Naive thymus-derived CD4-positive, alpha-beta T cell (primary cell): ENCODE data around the gene UMODL1. TPM values are rescaled to one million over a fixed set of nuclear protein-coding genes. Genes with fewer than 3 reads are reported as not detected.

Experiments
- ATAC-seq: fragments of 150-1000 bp; cut with Tn5 transposase; 2 replicates; pipeline ENCODE4 v1.10.0; 2021; ENCODE audit warnings: mild to moderate bottlenecking, moderate library complexity
- CTCF ChIA-PET: fragments of 350-600 bp; sonication (Branson Sonifier 250); formaldehyde crosslinking; loops from one replicate; lab custom pipeline; 2021; ENCODE audit warnings: antibody characterized with exemption; lab: Charles Lee
- POLR2A ChIA-PET: fragments of 350-600 bp; sonication (Branson Sonifier 250); formaldehyde crosslinking; loops from one replicate; lab custom pipeline; 2021; ENCODE audit warnings: antibody characterized with exemption, inconsistent platforms; lab: Charles Lee
- DNase-seq, 9 donors: peaks; one replicate each; pipeline versions ENCODE4 v3.0.0 to v3.0.0-alpha.2; 2020 to 2022; ENCODE audit warnings: mixed read lengths in 1 of 9
- H3K27ac ChIP-seq: one replicate; pipeline ENCODE4 v1.7.0; 2013; ENCODE audit warnings: mild to moderate bottlenecking, low read depth, low read length, moderate library complexity
- H3K27me3 ChIP-seq, 2 donors: one replicate each; pipeline ENCODE4 v1.7.0; 2013; ENCODE audit warnings: low read length in 2 of 2, mild to moderate bottlenecking in 2 of 2, moderate library complexity in 2 of 2; ENCODE audit not compliant: control insufficient read depth in 2 of 2, insufficient read depth in 2 of 2
- H3K36me3 ChIP-seq, 3 experiments: 1 replicate in 2 of 3; 2 replicates in 1 of 3; pipeline ENCODE4 v1.7.0; 2013; ENCODE audit warnings: low read length in 3 of 3, mild to moderate bottlenecking in 3 of 3, moderate library complexity in 1 of 3; ENCODE audit not compliant: insufficient read depth in 3 of 3, control insufficient read depth in 2 of 3
- H3K4me1 ChIP-seq, 2 donors: one replicate each; pipeline ENCODE4 v1.7.0; 2013; ENCODE audit warnings: low read length in 2 of 2, mild to moderate bottlenecking in 2 of 2, moderate library complexity in 1 of 2; ENCODE audit not compliant: control insufficient read depth in 2 of 2, insufficient read depth in 2 of 2
- H3K4me3 ChIP-seq: 2 replicates; pipeline ENCODE4 v1.7.0; 2013; ENCODE audit warnings: mild to moderate bottlenecking, low read length
- H3K9me3 ChIP-seq, 3 experiments: 1 replicate in 2 of 3; 2 replicates in 1 of 3; pipeline ENCODE4 v1.7.0; 2013; ENCODE audit warnings: low read length in 3 of 3; ENCODE audit not compliant: control insufficient read depth in 2 of 3
- H3K27ac Mint-ChIP-seq, 9 donors: one replicate each; pipeline ENCODE4 v1.8.0; 2020 to 2022; ENCODE audit warnings: mixed read lengths in 9 of 9, mild to moderate bottlenecking in 8 of 9, moderate library complexity in 5 of 9, inconsistent platforms in 2 of 9
- H3K27me3 Mint-ChIP-seq, 5 donors: one replicate each; pipeline ENCODE4 v1.8.0; 2021 to 2022; ENCODE audit warnings: mixed read lengths in 5 of 5, mild to moderate bottlenecking in 1 of 5
- H3K36me3 Mint-ChIP-seq, 5 donors: one replicate each; pipeline ENCODE4 v1.8.0; 2020 to 2022; ENCODE audit warnings: mixed read lengths in 5 of 5, mild to moderate bottlenecking in 3 of 5, inconsistent platforms in 1 of 5
- H3K4me1 Mint-ChIP-seq, 7 donors: one replicate each; pipeline ENCODE4 v1.8.0; 2020 to 2022; ENCODE audit warnings: mixed read lengths in 7 of 7, mild to moderate bottlenecking in 3 of 7, inconsistent platforms in 1 of 7
- H3K4me3 Mint-ChIP-seq, 10 donors: one replicate each; pipeline ENCODE4 v1.8.0; 2020 to 2022; ENCODE audit warnings: mild to moderate bottlenecking in 10 of 10, mixed read lengths in 10 of 10, moderate library complexity in 6 of 10, inconsistent platforms in 2 of 10
- H3K9me3 Mint-ChIP-seq, 11 donors: one replicate each; pipeline ENCODE4 v1.8.0; 2020 to 2022; ENCODE audit warnings: mixed read lengths in 11 of 11, mild to moderate bottlenecking in 4 of 11, inconsistent platforms in 1 of 11, moderate library complexity in 1 of 11
- intact Hi-C, 2 donors: fragments of 100-400 bp; cut with micrococcal nuclease; formaldehyde crosslinking; loops; one replicate each; pipeline ENCODE4 v1.15.1; 2023
- polyA plus RNA-seq, 2 donors: library from polyadenylated mRNA; unstranded; fragments of 300-500 nt; fragmentation: Illumina TruSeq; gene quantifications; one replicate each; pipeline ENCODE4 v1.2.3, GENCODE V29; 2021
- total RNA-seq, 6 experiments: library from RNA in 5 of 6; stranded (reverse) in 5 of 6; gene quantifications; 1 replicate in 5 of 6; 2 replicates in 1 of 6; pipeline ENCODE4 v1.2.3 and lab custom pipeline; 2021 to 2026

The UMODL1 gene
- total and polyA plus RNA-seq, 7 experiments from 2014 or later: 0.11 to 1.7 (median 0.66) TPM; not detected in 1

DNA sequence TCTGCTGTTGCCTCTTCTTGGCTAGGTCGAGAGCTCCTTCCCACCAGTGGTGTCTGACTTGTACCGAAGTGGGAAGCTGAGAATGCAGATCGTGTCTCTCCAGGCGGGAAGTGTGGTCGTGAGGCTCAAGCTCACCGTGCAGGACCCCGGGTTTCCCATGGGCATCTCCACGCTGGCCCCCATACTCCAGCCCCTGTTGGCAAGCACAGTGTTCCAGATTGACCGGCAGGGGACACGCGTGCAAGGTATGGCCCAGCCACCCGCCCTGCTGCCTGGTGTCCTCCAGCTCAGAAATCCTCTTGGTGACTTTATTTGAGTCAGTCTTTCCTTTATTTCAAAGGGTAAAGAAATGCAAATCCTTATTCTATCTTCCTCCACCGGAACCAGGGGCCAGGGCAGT is 32.7 kb downstream of the UMODL1 start:
- Histone ChIP-seq H3K36me3 (no peaks in the 10 kb centered on the region), H3K9me3 (no peaks in the 10 kb centered on the region), H3K4me1 (peaks cover 0 to 15% of the 10 kb centered on the region in 2 donors), H3K4me3 (no peak overlapping the region), H3K27ac (no peak overlapping the region), H3K27me3 (no peaks in the 10 kb centered on the region)
- DNase-seq: no peak
- peaks cover 0 to 16% (median 0%) of the 10 kb centered on the region in 5 donors for H3K27me3 Mint-ChIP-seq
- ATAC-seq: no peak
- H3K27ac Mint-ChIP-seq: no peak overlapping the region
- H3K4me1 Mint-ChIP-seq: peaks cover 0 to 31% (median 10%) of the 10 kb centered on the region in 7 donors
- H3K9me3 Mint-ChIP-seq: no peaks in the 10 kb centered on the region
- intact Hi-C loops: no loop called here
- POLR2A ChIA-PET: interaction anchor here (0.7 kb wide), 1 partner anchor 35 kb away, joined by 3 read pairs; no protein-coding TSS in a partner anchor
- no peak overlapping the region for H3K4me3 Mint-ChIP-seq
- H3K36me3 Mint-ChIP-seq: no peaks in the 10 kb centered on the region
- CTCF ChIA-PET: no interaction called here

DNA sequence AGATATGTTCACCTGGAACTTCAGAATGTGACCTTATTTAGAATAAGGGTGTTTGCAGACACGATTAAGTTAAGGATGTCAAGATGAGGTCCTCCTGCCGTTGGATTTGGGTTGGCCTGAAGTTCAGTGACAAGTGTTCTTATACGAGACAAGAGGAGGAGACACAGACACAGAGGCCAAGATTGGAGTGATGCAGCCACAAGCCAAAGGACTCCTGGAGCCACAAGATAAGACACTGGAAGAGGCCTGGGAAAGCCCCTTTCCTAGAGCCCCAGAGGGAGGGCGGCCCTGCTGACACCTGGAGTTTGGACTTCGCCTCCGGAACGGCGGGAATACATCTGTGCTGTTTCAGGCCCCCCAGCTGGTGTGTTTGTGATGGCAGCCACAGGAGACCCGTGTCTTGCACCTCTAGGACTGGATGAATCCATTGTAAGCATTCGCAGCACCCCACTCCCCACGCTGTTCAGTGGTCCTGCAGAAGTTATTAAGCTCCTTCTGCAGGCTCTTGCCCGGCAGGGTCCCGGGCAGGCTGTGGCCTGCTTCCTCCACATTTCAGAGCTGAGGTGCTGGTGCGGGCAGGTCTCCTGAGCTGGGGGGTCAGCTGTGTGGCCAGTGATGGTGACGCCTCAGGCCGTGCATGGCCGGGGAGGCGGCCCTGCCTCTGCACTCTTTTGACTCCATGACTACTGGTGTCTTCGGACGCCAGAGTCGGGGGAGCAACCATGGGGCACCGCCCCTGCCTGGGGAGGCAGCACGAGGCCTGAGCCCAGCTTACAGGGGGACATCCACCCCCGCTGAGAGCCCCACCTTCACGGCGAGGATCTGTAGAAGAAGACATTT is 34.6 kb downstream of the UMODL1 start:
- H3K4me1 Mint-ChIP-seq: peaks cover 0 to 37% (median 10%) of the 10 kb centered on the region in 7 donors
- Histone ChIP-seq H3K9me3 (no peaks in the 10 kb centered on the region), H3K36me3 (no peaks in the 10 kb centered on the region), H3K27ac (no peak overlapping the region), H3K27me3 (no peaks in the 10 kb centered on the region), H3K4me3 (no peak overlapping the region), H3K4me1 (peaks cover 0 to 15% of the 10 kb centered on the region in 2 donors)
- H3K27me3 Mint-ChIP-seq: peaks cover 0 to 16% (median 0%) of the 10 kb centered on the region in 5 donors
- no peaks in the 10 kb centered on the region for H3K36me3 Mint-ChIP-seq
- H3K9me3 Mint-ChIP-seq: no peaks in the 10 kb centered on the region
- ATAC-seq: no peak
- no peak for DNase-seq
- intact Hi-C loops: loop anchor here in 1 of 2 donors (2.0 to 5.0 kb wide), 3 partner anchors 93 to 289 kb away; partner anchors contain the start of genes PRDM15 and ZBTB21
- peak overlapping the region in 2 of 9 donors; percentile 17 to 38 for H3K27ac Mint-ChIP-seq
- ChIA-PET POLR2A (interaction anchor here (4.2 kb wide), 1 partner anchor 42 kb away, joined by 45 read pairs; no protein-coding TSS in a partner anchor), CTCF (interaction anchor here (0.6 to 3.7 kb wide), 3 partner anchors 15 to 210 kb away, joined by 3 to 60 read pairs (median 4); partner anchors contain the start of gene ZBTB21)
- no peak overlapping the region for H3K4me3 Mint-ChIP-seq

DNA sequence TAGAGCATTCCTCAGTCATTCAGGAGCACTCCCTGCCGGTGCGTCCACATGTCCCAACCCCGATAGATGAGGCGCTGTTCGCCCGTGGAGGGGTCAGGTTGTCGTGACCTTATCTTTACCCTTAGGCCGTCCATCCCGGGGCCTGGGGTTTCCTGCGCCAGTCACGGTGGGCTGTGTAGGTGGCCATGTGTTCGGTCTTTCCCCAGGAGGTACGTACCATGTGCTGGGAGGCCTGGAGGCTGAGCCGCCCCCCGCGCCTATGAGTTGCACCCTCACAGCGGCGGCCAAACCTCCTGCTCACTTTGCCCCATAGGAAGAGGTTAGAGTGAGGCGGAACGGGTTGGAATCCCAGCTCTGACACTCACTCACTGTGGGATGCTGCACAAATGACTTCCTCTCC is 35.3 kb downstream of the UMODL1 start:
- POLR2A ChIA-PET: interaction anchor here (1.2 to 4.2 kb wide), 2 partner anchors 43 to 96 kb away, joined by 3 to 45 read pairs; partner anchors contain the start of gene ZBTB21
- no peak for ATAC-seq
- peaks cover 0 to 37% (median 10%) of the 10 kb centered on the region in 7 donors for H3K4me1 Mint-ChIP-seq

DNA sequence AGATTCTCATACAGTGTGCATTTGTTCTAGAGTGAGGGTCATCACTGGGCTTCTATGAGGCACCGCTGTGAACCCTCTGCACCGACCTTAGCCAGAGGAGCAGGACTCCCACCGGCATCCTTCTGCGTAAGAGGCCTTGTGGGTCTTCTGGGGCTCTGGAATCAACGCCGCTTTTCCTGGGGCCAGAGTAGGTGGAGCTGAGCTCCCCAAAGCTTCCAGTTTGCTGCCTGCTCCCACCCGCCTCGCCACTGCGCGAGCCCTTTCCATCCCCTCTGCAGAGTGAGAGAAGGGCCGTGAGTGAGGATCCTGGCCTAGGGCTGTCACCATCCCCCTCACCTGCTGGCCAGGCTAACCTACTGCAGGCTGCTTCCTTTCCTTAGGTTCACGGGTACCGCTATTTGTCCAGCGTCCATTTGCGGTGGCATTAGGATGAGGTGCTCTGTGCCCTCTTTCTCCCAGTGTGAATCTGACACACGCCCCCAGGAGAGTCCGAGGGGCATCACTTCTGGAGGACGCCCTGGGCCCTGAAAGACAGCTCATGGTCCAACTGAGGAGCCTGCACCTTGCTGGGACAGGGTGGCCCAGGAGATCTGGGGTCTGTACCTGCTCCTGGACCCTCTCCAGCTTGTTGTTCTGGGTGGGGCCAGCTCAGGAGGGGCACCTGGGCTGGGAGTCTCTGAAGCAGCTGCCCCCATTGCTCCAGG is 36.2 kb downstream of the UMODL1 start:
- ATAC-seq: no peak

More for the DNA sequence above, 35.3 kb downstream of the UMODL1 start:
- Mint-ChIP-seq H3K27me3 (peaks cover 0 to 15% (median 0%) of the 10 kb centered on the region in 5 donors), H3K27ac (peak overlapping the region in 1 of 9 donors; percentile 55), H3K9me3 (no peaks in the 10 kb centered on the region), H3K36me3 (no peaks in the 10 kb centered on the region), H3K4me3 (no peak overlapping the region)
- CTCF ChIA-PET: interaction anchor here (0.6 to 3.7 kb wide), 4 partner anchors 11 to 211 kb away, joined by 3 to 60 read pairs (median 16); partner anchors contain the start of gene ZBTB21
- Histone ChIP-seq H3K36me3 (no peaks in the 10 kb centered on the region), H3K4me1 (peaks cover 0 to 15% of the 10 kb centered on the region in 2 donors), H3K9me3 (no peaks in the 10 kb centered on the region), H3K27me3 (no peaks in the 10 kb centered on the region), H3K4me3 (no peak overlapping the region), H3K27ac (no peak overlapping the region)
- DNase-seq: no peak
- intact Hi-C loops: loop anchor here in 1 of 2 donors (2.0 to 5.0 kb wide), 3 partner anchors 94 to 290 kb away; partner anchors contain the start of genes PRDM15 and ZBTB21

DNA sequence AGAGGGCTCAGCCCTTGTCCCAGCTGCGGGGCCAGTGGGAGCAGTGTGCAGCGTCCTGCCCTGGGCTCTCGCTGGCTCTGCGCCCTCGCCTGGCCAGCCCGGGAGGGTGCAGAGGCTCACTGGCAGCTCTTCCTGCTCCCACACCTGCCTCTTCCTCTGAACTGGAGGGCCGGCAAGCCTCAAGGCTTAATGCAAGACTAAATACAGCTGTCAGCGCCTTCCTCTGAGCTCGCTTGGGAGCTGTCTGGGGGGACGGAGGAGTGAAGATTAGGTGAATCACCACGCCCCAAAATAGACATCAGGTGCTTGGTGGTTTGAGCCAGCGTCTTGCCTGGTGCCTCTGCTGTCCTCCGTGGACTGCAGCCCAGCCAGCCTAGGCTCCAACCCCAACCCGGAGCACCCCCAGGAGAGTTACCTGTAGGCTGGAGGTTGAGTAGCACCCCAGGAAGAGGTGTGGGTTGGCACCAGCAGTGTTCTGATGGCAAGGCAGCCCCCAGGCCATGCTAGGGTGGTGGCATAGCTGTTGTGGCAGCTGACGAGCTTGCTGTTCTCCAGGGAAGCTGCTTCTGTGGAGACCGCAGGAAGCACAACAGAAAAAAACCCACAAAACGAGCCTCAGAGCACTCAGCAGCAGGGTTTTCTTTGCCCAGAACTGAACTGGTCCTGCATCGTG is 36.9 kb downstream of the UMODL1 start:
- CTCF ChIA-PET: interaction anchor here (0.6 to 3.7 kb wide), 40 partner anchors 10 to 825 kb away, joined by 3 to 60 read pairs (median 4); partner anchors contain the start of genes PRDM15 and ZBTB21
- DNase-seq: peak; percentile 46 to 82 (median 69)
- Mint-ChIP-seq H3K27me3 (peaks cover 0 to 4% (median 0%) of the 10 kb centered on the region in 5 donors), H3K9me3 (no peaks in the 10 kb centered on the region), H3K4me1 (peaks cover 0 to 28% (median 10%) of the 10 kb centered on the region in 7 donors), H3K27ac (peak overlapping the region in 8 of 9 donors; percentile 11 to 82 (median 73)), H3K36me3 (no peaks in the 10 kb centered on the region), H3K4me3 (peak overlapping the region; percentile 34 to 84 (median 76))
- intact Hi-C loops: loop anchor here (1.0 to 5.0 kb wide), 8 partner anchors 46 to 291 kb away; partner anchors contain the start of genes PRDM15 (in 2 of the 2) and ZBTB21 (in 1 of the 2)
- Histone ChIP-seq H3K27me3 (no peaks in the 10 kb centered on the region), H3K4me3 (peak overlapping the region; percentile 11), H3K9me3 (no peaks in the 10 kb centered on the region), H3K4me1 (peaks cover 0 to 15% of the 10 kb centered on the region in 2 donors), H3K36me3 (no peaks in the 10 kb centered on the region), H3K27ac (peak overlapping the region; percentile 38)
- POLR2A ChIA-PET: interaction anchor here (0.7 to 4.2 kb wide), 18 partner anchors 10 to 291 kb away, joined by 3 to 45 read pairs (median 4); partner anchors contain the start of genes PRDM15 and ZBTB21
- ATAC-seq: peak; percentile 97

More for the DNA sequence above, 36.2 kb downstream of the UMODL1 start:
- H3K27ac ChIP-seq: no peak overlapping the region
- ChIA-PET CTCF (interaction anchor here (0.7 to 3.7 kb wide), 32 partner anchors 10 to 824 kb away, joined by 3 to 60 read pairs (median 5); partner anchors contain the start of gene ZBTB21), POLR2A (interaction anchor here (0.6 to 4.2 kb wide), 15 partner anchors 11 to 291 kb away, joined by 3 to 45 read pairs (median 4); partner anchors contain the start of gene ZBTB21)
- H3K4me3 ChIP-seq: peak overlapping the region; percentile 11
- Mint-ChIP-seq H3K9me3 (no peaks in the 10 kb centered on the region), H3K4me1 (peaks cover 0 to 32% (median 10%) of the 10 kb centered on the region in 7 donors), H3K4me3 (peak overlapping the region in 6 of 10 donors; percentile 16 to 82 (median 78)), H3K27me3 (peaks cover 0 to 7% (median 0%) of the 10 kb centered on the region in 5 donors), H3K36me3 (no peaks in the 10 kb centered on the region), H3K27ac (peak overlapping the region in 6 of 9 donors; percentile 55 to 82 (median 64))
- H3K4me1 ChIP-seq: peaks cover 0 to 15% of the 10 kb centered on the region in 2 donors
- H3K36me3 ChIP-seq: no peaks in the 10 kb centered on the region
- no peaks in the 10 kb centered on the region for H3K27me3 ChIP-seq
- no peaks in the 10 kb centered on the region for H3K9me3 ChIP-seq
- intact Hi-C loops: loop anchor here in 1 of 2 donors (2.0 to 5.0 kb wide), 3 partner anchors 95 to 291 kb away; partner anchors contain the start of genes PRDM15 and ZBTB21
- DNase-seq: no peak
